AG09319 (cell line): Measurements from ENCODE around the gene ADARB1.

ENCODE experiments used
- DNase-seq: peaks from one replicate; pipeline ENCODE4 v3.0.0-alpha.2; 2010; ENCODE audit warnings: low read depth; ENCODE audit errors: extremely low read depth
- CTCF ChIP-seq: IDR thresholded peaks from 2 replicates; pipeline ENCODE4 v1.5.1; 2011; ENCODE audit warnings: low read depth, mild to moderate bottlenecking, inconsistent platforms, low read length, moderate library complexity

ADARB1 gene

GRCh38 chr21:45067462-45068285, 6.7 kb upstream of the ADARB1 start:
- no peak for TF ChIP-seq CTCF
- DNase-seq: no peak

GRCh38 chr21:45069085-45069484, 5.3 kb upstream of the ADARB1 start:
- TF ChIP-seq CTCF: no peak
- DNase-seq: no peak

- DNase-seq: no peak
- no peak for TF ChIP-seq CTCF
Observed at GRCh38 chr21:45069711-45070110, 4.7 kb upstream of the ADARB1 start.

- no peak for DNase-seq
- no peak for TF ChIP-seq CTCF
Observed at GRCh38 chr21:45071078-45071873, 3.1 kb upstream of the ADARB1 start.

GRCh38 chr21:45071874-45072737, 2.3 kb upstream of the ADARB1 start:
- no peak for DNase-seq
- TF ChIP-seq CTCF: no peak

GRCh38 chr21:45072738-45073300, 1.6 kb upstream of the ADARB1 start:
- DNase-seq: no peak
- no peak for TF ChIP-seq CTCF
